HG02642 (cell line): Measurements from ENCODE around the gene MUC20.
"Not testable (repeated sequence)": the region's sequence is repeated elsewhere in the genome, so short reads cannot be mapped to it uniquely, and the experiment has no call there.

ENCODE experiments used
- ATAC-seq: cut with Tn5 transposase; IDR thresholded peaks from one replicate; pipeline ENCODE4 v1.9.1; 2021; ENCODE audit warnings: mild to moderate bottlenecking; ENCODE audit not compliant: unreplicated experiment, poor library complexity

MUC20 gene

DNA sequence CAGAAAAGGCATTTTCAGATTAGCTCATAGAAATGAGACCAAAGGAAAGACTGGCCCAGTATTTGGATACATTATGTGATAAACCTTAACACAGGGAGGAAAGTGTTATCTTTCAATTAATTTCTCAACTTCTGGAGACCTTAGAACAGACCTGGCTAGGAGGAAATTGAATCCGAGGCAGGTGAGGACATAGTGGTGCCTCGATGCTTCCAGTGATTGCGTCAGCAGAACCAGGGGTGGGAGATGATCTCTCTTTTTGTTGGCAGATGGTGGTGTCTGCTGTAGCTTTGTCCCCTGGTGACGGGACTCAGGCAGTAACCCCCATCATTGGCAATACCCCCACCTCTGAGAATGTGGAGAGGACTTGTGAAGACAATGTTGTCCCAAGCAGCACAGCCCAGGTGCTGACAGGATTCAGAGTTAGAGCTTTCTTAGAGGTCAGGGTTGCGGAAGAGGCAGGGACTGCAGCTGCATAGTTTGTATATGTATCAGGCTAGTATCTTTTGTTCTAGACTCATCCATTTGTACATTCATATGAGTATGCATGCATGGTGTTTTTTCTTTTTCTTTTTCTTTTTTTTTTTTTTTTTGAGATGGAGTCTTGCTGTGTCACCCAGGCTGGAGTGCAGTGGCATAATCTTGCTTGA, 27.9 kb upstream of the MUC20 start:
- ATAC-seq: no peak

DNA sequence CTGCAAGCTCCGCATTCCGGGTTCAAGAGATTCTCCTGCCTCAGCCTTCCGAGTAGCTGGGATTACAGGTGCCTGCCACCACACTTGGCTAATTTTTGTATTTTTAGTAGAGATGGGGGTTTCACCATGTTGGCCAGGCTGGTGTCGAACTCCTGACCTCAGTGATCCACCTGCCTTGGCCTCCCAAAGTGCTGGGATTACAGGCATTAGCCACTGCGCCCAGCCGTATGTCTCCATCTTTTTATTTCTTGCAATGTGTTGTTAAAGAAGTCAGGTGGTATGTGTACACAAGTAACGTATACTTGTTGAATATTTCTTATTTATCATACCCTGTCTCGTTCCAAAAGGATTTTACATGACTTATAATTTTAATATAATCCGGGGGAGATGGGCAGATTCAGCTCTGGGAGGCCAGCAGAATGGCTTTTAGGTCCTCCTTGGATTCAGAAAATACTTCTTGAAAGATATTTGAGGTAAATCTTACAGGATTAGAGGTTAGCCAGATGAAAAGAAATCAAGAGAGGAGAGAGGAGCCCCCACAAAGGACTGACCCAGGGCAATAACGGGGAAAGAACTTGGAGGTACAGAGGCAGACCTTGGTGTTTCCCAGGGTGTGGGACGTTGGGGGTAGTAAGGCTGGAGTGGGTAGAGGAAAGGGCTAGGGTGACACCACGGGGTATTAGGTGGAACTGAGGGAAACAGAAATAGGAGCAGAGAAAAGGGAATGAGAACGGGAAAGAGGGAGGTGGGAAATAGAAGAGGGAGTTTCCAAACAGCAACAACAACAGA, 27.2 kb upstream of the MUC20 start:
- ATAC-seq: no peak

DNA sequence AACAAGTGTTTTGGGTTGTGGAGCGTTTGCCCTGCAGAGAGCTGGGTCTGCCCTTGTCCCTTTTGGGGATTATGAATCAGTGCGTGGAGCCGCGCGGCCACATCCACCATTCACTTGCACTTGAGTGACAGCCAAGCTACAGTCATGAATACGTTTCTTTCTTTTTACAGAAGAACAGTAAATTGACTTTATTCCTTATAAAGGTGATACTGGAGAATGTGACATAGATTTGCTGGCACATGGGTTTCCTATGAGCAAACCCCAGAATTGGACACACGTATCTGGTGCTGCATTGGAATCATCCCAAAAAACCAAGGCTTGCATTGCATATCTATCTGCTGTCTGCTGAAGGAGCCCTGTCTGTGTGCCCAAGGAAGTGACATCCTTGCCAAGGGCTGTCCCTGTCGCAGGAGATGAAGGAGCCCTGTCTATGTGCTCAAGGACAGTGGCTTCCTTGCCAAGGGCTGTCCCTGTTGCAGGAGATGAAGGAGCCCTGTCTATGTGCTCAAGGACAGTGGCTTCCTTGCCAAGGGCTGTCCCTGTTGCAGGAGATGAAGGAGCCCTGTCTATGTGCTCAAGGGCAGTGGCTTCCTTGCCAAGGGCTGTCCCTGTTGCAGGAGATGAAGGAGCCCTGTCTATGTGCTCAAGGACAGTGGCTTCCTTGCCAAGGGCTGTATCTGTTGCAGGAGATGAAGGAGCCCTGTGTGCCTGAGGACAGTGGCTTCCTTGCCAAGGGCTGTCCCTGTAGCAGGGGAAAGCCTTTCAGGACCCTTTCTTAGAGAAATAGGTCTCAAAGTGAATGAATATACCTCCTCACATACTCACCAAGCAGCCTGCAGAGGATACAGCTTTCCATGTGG, 26.3 kb upstream of the MUC20 start:
- not testable (repeated sequence) for ATAC-seq

DNA sequence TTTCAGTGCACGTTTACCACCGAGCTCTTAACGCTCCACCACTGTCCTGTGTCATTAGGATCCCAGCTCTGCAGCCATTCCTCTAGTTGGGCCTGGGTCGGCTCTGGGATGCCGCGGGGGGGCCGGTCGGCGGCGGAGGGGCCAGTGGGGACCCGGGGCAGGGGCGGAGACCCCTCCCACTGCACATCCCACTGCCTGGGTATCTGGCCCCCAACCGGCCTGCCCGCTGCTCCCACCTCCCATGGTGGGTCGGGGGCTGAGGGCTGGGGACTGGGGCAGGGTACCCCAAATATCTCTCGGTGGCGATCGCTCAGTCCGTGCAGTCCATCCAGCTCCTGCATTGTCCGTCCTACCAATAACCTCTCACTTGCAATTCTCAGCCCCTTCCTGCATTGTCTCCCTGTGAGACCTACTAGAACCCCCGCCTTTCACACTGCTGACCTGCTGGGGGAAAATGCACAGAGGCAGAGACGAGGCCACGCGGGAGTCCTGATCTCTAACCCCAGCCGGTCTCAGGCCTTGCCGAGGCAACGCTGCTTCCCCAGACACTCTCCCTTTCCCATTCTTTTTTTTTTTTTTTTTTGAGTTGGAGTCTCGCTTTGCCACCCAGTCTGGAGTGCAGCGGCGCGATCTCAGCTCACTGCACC, 24.0 kb upstream of the MUC20 start:
- ATAC-seq: no peak

- ATAC-seq: no peak
Measured at GRCh38 chr3:195697582-195698324, 23.0 kb upstream of the MUC20 start.

DNA sequence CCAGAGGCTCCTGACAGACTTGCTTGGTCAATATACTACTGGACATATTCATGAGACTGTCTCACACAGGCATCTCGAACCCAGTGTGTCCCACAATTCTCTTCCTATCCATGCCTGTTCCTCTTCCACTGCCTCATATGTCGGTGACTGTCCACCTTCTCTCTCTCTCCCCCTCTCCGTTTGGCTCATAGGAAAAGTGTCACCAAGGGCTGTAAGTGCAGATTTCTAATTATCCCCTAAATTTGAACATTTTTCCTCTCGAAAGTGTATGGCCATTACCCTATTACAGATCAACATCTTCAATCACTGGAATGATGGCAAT, 22.5 kb upstream of the MUC20 start:
- ATAC-seq: no peak

GRCh38 chr3:195698647-195699387, 22.0 kb upstream of the MUC20 start:
- no peak for ATAC-seq

GRCh38 chr3:195699388-195699771, 21.4 kb upstream of the MUC20 start:
- ATAC-seq: no peak

GRCh38 chr3:195699860-195700259, 20.9 kb upstream of the MUC20 start:
- no peak for ATAC-seq

DNA sequence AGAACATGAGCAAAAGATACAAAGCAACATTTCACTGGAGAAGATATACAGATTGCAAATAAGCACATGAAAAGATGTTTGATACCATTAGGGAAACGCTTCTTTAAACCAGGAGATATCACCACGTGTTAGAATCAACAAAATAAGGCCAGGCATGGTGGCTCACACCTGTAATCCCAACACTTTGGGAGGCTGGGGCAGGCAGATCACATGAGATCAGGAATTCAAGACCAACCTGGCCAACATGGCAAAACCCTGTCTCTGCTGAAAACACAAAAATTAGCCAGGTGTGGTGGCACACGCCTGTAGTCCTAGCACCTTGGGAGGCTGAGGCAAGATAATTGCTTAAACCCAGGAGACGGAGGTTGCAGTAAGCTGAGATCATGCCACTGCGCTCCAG, 20.5 kb upstream of the MUC20 start:
- ATAC-seq: no peak

DNA sequence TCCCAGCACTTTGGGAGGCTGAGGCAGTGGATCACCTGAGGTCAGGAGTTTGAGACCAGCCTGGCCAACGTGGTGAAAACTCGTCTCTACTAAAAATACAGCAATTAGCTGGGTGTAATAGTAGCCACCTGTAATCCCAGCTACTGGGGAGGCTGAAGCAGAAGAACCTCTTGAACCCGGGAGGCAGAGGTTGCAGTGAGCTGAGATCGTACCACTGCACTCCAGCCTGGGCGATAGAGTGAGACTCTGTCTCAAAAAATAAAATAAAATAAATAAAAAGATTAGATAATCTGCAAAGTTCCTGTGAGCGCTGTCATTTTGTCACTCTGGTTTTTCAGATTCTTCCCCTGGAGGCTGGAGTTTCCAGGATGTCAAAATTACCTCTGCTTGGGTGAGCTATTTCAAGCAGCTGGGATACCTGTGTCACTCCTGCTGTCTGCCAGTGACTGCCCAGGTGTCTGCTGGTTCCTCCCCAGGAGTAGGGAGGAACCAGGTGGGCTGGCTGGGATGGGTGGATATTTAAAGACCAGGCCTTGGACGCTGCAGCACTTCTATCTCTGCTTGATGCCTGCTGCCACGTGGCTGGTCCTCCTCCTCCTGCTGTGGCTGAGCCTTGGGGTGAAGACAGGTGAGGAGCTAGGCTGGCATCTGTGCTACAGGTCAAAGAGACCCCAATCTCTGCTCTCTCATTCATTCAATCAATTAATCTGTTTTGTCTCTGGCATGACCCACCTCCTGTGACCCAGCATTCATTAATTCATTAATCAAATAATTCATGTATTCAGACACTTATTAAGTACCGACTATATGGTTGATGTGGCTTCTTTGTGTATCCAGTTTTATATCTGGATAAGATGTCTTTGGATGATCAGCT, 19.5 kb upstream of the MUC20 start:
- ATAC-seq: no peak

DNA sequence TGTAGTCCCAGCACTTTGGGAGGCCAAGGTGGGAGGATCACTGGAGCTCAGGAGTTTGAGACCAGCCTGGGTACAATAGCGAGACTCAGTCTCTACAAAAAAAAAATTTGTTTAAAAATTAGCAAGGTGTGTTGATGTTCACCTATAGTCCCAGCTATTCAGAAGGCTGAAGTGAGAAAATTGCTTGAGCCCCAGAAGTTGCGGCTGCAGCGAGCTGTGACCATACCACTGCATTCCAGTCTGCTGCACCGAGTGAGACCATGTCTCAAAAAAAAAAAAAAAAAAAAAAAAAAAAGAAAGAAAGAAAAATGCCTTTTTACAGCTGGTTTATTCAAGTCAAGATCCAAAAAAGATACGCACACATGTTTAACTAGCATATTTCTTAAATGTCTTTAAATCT, 17.0 kb upstream of the MUC20 start:
- no peak for ATAC-seq

GRCh38 chr3:195704433-195704999, 16.3 kb upstream of the MUC20 start:
- no peak for ATAC-seq

DNA sequence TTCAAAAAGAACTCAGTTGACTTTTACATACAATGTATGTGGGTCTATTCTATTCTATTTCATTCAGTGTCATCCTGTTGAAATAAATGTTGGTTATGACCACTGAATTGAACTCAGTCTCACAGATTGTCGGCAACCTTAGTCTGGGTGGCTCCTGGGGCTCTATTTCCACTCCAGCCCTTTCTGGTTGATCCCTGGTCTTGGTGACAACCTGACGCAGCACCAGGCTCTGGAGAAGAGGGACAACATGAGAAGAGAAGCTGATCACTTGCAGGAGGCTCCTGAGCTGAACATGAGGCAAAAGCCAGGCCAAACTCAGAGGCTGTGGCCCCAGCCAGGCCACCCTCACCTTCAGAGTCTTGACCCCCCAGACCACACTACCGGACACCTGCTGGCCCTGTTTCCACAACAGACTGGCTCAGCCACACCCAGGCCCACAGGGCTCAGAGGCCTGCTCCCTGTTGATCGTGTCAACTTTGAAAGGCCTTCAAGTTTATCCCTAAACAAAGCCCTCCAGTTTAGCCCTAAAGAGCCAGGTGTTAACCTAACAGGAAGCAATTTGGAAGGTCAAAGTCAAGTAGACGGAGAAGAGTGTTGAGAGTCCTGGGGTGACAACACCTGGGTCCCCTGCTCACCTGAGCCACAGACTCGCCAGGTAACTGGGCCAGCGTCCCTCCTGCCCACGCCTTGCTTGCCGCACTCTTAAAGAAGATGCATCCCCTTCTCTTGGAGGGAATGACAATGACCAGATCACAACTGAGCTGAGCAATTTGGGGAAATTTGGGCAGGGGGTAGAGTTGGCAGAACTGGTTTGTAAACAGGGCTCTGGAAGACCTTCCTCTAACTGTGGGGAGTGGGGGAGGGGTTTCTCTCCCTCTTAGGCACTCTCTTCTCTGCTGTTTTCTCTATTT, 15.4 kb upstream of the MUC20 start:
- no peak for ATAC-seq

GRCh38 chr3:195708061-195708460, 12.7 kb upstream of the MUC20 start:
- no peak for ATAC-seq

DNA sequence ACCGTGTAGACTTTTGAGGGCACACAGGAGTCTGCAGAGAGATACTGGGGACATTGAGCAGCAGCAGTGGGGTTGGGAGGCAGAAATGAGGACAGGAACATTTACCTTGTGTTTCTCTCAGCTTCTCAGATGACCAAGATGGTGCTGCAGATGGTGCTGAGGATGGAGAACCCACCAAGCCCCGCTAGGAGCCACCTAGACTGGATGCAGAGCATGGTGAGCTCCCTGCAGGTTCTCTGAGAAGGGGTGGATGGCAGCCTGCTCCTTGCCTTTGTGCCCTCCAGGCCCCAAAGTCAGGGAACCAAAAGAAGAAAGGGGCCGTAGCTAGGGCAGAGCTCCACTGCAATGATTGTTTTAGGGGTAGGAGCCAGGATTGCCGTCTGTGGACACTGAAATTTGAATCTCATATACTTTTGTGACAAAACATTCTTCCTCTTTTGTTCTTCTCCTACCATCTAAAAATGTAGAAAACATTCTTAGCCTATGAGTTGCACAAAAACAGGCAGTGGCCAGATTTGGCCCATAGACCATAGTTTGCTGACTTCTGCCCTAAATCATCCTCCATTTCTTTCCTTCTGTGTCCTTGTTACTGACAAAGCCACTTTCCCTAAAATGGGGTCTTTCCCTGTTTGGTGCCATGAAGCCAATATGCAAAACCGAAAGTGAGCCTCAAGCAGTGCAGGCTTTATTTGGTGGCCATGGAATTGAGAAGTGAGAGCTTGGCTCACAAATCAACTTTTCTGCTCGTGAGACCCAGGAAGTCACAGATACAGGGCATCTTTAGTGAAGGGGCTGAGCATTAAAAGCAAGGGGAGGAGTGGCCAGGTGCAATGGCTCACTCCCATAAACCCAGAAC, 11.9 kb upstream of the MUC20 start:
- no peak for ATAC-seq
